Nephron (organoid): ENCODE results near the gene NFATC2.
"Not testable (repeated sequence)": the region's sequence is repeated elsewhere in the genome, so short reads cannot be mapped to it uniquely, and the experiment has no call there.

ENCODE experiments used
- H3K27ac Mint-ChIP-seq, 3 experiments: 2 replicates each; pipeline ENCODE4 v1.8.0; 2020; ENCODE audit warnings: mixed read lengths in 3 of 3, mild to moderate bottlenecking in 2 of 3, moderate library complexity in 1 of 3
- H3K27me3 Mint-ChIP-seq: 2 replicates; pipeline ENCODE4 v1.8.0; 2021; ENCODE audit warnings: low read depth, mild to moderate bottlenecking, moderate library complexity, mixed read lengths
- H3K36me3 Mint-ChIP-seq: 2 replicates; pipeline ENCODE4 v1.8.0; 2020; ENCODE audit warnings: low read depth, mixed read lengths
- H3K4me1 Mint-ChIP-seq: 2 replicates; pipeline ENCODE4 v1.8.0; 2020; ENCODE audit warnings: mixed read lengths
- H3K4me3 Mint-ChIP-seq, 3 experiments: 2 replicates each; pipeline ENCODE4 v1.8.0; 2020; ENCODE audit warnings: mild to moderate bottlenecking in 3 of 3, mixed read lengths in 3 of 3, moderate library complexity in 2 of 3
- H3K9me3 Mint-ChIP-seq: 2 replicates; pipeline ENCODE4 v1.8.0; 2020; ENCODE audit warnings: mixed read lengths
- CTCF ChIP-seq, 3 experiments: fragments of 200-600 bp; sonication (generic); IDR thresholded peaks; one replicate each; pipeline ENCODE4 v1.5.0; 2021; ENCODE audit warnings: antibody characterized with exemption in 3 of 3; ENCODE audit not compliant: unreplicated experiment in 3 of 3

NFATC2 gene

GRCh38 chr20:51571460-51571794, 28.9 kb upstream of the NFATC2 start:
- peaks cover 6% of the 10 kb centered on the region for H3K9me3 Mint-ChIP-seq
- no peaks in the 10 kb centered on the region for H3K36me3 Mint-ChIP-seq
- H3K27ac Mint-ChIP-seq = no peak overlapping the region
- TF ChIP-seq CTCF (IDR thresholded peaks at IDR 0.05; ENCODE audit: unreplicated experiment in 3 of 3) = no peak
- peaks cover 9% of the 10 kb centered on the region for H3K4me1 Mint-ChIP-seq
- peaks cover 22% of the 10 kb centered on the region for H3K27me3 Mint-ChIP-seq
- H3K4me3 Mint-ChIP-seq = no peak overlapping the region

GRCh38 chr20:51570739-51571459, 28.4 kb upstream of the NFATC2 start:
- peaks cover 11% of the 10 kb centered on the region for H3K4me1 Mint-ChIP-seq
- peaks cover 5% of the 10 kb centered on the region for H3K9me3 Mint-ChIP-seq
- H3K27ac Mint-ChIP-seq = no peak overlapping the region
- peaks cover 27% of the 10 kb centered on the region for H3K27me3 Mint-ChIP-seq
- no peak overlapping the region for H3K4me3 Mint-ChIP-seq
- TF ChIP-seq CTCF (IDR thresholded peaks at IDR 0.05; ENCODE audit: unreplicated experiment in 3 of 3) = no peak
- H3K36me3 Mint-ChIP-seq = no peaks in the 10 kb centered on the region

GRCh38 chr20:51569815-51570738, 27.6 kb upstream of the NFATC2 start:
- no peak for TF ChIP-seq CTCF (IDR thresholded peaks at IDR 0.05; ENCODE audit: unreplicated experiment in 3 of 3)
- Mint-ChIP-seq H3K9me3 (peaks cover 5% of the 10 kb centered on the region), H3K4me1 (peaks cover 13% of the 10 kb centered on the region), H3K27me3 (peaks cover 30% of the 10 kb centered on the region), H3K27ac (no peak overlapping the region), H3K4me3 (no peak overlapping the region), H3K36me3 (no peaks in the 10 kb centered on the region)

- Mint-ChIP-seq H3K4me1 (peaks cover 19% of the 10 kb centered on the region), H3K27me3 (peaks cover 40% of the 10 kb centered on the region)
- not testable (repeated sequence) for H3K36me3 Mint-ChIP-seq, H3K9me3 Mint-ChIP-seq, H3K27ac Mint-ChIP-seq, H3K4me3 Mint-ChIP-seq
Measured at GRCh38 chr20:51568533-51568932, 26.0 kb upstream of the NFATC2 start.

- Mint-ChIP-seq H3K27ac (no peak overlapping the region), H3K27me3 (peaks cover 49% of the 10 kb centered on the region), H3K36me3 (no peaks in the 10 kb centered on the region), H3K9me3 (peaks cover 5% of the 10 kb centered on the region), H3K4me1 (peaks cover 28% of the 10 kb centered on the region), H3K4me3 (no peak overlapping the region)
- no peak for TF ChIP-seq CTCF (IDR thresholded peaks at IDR 0.05; ENCODE audit: unreplicated experiment in 3 of 3)
Measured at GRCh38 chr20:51567622-51568021, 25.1 kb upstream of the NFATC2 start.

- peaks cover 53% of the 10 kb centered on the region for H3K27me3 Mint-ChIP-seq
- no peak overlapping the region for H3K27ac Mint-ChIP-seq
- H3K9me3 Mint-ChIP-seq = peaks cover 5% of the 10 kb centered on the region
- no peak overlapping the region for H3K4me3 Mint-ChIP-seq
- peaks cover 34% of the 10 kb centered on the region for H3K4me1 Mint-ChIP-seq
- no peaks in the 10 kb centered on the region for H3K36me3 Mint-ChIP-seq
- no peak for TF ChIP-seq CTCF (IDR thresholded peaks at IDR 0.05; ENCODE audit: unreplicated experiment in 3 of 3)
Measured at GRCh38 chr20:51566594-51566993, 24.1 kb upstream of the NFATC2 start.
